GM12872 (cell line): ENCODE data around the gene CYB5RL.

ENCODE experiments used
- TF ChIP-seq, protein P1 (sequence below): IDR thresholded peaks from 3 replicates; pipeline ENCODE4 v1.5.1; 2011; ENCODE audit warnings: low read depth, mild to moderate bottlenecking, low read length, moderate library complexity; ENCODE audit not compliant: insufficient read depth

Gene CYB5RL

DNA sequence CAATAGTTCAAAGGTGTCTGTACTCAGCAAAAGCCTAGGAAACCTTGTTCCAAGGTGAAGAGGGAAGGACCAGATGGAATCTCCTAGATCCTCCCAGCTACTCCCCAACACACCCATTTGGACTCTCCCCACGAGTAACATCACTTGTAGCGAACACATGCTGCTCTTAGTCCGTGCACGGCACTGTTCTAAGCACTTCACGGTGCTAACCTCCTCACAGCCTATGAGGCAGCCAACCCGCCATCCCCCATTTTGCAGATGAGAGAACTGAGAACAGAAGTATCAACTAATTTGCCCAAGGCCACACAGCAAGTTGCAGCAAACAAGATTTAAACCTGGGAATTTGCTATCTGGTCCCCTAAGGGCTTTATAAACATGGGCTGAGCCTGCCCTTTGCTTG is 24.4 kb upstream of the CYB5RL start:
- TF ChIP-seq, protein P1, sequence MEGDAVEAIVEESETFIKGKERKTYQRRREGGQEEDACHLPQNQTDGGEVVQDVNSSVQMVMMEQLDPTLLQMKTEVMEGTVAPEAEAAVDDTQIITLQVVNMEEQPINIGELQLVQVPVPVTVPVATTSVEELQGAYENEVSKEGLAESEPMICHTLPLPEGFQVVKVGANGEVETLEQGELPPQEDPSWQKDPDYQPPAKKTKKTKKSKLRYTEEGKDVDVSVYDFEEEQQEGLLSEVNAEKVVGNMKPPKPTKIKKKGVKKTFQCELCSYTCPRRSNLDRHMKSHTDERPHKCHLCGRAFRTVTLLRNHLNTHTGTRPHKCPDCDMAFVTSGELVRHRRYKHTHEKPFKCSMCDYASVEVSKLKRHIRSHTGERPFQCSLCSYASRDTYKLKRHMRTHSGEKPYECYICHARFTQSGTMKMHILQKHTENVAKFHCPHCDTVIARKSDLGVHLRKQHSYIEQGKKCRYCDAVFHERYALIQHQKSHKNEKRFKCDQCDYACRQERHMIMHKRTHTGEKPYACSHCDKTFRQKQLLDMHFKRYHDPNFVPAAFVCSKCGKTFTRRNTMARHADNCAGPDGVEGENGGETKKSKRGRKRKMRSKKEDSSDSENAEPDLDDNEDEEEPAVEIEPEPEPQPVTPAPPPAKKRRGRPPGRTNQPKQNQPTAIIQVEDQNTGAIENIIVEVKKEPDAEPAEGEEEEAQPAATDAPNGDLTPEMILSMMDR: no peak

DNA sequence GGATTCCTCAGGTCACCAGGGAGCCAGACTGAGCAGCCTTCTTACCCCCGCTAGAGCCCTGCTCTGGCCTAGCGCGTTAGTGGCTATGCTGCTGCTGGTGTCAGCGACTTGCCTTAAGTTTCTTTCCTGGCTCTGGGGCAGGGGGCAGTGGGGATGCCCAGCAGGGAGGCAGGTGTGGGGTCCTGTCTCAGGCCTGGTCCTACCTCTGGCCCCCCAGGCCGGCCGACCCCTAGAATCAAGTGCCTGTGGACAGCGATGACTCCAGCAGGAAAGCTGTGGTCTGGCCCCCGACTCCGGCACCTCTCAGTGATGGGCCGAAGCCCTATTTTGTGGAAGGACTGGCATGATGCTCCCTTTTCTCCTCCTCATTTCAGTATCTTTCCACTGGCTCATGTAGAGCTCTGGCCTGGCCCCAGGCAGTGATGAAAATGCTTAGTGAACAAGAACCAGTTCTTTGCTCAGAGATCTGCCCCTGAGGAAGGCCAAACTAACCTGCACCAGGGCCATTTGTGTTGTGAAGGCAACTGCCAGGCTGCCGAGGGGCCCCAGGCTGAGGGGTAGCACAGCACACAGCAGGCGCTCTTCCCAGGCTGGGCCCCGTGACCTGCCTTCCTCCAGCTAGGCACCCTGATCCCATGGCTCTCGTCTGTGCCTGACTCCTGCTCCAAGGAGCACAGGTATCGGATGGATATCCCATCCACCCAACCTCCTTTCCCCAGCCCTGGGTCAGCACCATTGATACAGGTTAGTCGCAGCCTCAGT is 23.8 kb upstream of the CYB5RL start:
- TF ChIP-seq, protein P1: no peak

DNA sequence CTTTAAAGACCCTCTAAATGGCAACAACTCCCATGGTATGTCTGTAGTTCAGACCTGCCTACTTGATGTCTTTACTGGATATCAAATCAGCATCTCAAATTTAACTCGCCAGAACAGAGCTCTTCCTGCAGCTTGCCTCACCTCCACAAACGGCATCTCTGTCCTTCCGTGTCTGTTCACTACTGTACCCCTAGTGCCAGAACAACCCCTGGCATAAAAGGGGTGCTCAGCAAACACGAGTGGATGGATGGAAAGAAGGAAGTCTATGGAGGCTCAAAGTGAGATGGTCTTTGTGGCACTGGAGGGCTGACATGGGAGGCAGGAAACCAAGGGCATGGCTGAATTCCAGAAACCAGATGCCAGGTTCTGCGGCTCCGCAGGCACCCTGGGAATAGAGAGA is 22.9 kb upstream of the CYB5RL start:
- TF ChIP-seq, protein P1: no peak

DNA sequence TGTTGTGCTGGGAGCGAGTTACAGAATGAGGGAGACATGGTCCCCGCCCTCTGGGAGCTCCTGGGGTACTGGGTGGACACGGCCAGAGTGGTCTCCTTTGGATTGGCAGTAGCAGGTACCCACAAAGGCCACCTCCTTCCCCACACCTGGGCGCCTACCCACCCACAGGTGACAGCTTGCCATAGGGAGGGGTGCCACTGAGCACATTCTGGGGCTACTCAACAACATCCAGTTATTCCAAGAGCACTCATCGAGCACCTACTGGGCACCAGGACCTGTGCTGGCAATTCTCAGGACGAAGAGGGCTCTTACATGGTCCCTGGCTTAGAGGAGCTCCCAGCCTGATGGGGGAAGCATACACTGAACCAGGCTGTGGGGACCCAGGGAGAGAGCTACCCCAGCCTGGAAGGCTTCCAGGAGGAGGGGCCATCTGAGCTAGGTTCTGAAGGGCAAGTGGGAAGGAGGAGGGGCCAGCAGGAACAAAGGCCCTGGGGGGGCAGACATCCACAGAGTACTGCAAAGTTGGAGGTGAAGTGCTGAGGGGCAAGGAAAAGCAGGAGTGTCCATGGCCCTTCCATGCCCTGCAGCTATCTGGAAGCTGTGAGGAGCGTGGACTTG is 22.1 kb upstream of the CYB5RL start:
- TF ChIP-seq, protein P1: no peak

DNA sequence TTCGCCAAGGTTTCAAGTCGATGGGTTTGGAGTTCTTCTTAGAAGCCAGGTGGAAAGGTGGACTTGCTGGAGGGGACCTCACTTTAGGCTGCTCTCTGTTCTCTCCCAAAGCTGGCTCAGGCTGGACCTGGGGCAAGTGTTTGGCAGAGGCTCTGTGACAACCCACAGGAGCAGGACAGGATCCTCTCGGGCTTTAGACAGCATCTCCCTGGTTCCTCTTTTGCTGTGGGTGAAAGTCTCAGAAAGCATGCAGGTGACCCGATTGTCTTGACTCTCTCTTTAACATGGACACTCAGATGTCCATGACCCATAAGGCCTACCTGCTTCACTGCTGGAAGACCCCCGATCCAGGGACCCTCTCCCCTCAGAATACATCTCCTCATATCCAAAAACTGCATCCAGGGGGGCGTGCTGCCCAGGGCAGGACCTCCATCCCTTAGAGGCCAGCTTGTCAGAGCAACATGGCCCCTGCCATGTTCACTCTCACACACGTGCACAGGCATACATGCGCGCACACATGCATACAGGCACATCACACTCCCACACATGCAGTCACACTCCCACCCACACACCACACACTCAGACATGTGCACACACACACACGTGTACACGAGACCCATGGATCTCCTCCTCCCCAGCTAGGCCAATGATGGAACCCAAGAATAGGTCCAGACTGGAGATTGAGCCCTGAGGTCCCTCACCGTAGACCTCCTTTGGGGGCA is 21.4 kb upstream of the CYB5RL start:
- TF ChIP-seq, protein P1: no peak

DNA sequence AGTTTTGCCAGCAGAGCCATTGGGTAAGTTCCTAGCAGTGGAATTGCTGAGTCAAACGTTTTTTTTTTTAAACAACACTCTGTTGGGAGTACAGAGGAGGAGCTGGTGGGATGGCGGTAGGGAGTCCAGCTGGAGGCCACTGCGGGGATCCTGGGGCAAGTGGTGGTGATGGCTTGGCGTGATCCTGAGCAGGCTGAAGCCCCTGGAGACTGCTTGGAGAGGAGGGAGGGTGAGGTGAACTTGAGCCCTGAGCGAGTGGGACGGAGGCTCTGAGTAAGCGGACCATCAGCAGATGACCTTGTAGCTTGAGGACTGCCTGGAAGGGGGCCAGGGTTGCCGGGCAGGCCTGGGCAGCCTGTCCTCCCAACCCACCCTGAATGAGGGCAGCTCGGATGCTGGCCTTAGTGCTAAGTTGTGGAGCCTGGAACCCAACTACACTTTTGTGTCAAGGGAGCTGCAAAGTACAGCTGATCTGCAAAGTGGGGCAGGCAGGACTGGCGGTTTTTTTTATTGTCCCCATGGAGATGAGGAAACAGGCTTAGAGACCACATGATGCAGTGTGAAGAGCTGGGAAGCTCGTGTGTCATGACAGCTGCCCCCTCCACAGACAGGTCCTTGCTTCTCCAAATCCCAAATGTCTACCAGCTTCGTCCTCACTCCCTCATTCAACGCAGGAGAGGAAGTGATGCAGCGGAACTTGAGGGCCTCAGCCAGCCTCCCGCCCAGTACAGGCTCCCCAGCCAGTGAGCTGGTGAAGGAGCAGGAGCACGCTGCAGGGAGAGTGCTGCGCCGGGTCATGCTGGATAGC is 20.4 kb upstream of the CYB5RL start:
- TF ChIP-seq, protein P1: no peak

DNA sequence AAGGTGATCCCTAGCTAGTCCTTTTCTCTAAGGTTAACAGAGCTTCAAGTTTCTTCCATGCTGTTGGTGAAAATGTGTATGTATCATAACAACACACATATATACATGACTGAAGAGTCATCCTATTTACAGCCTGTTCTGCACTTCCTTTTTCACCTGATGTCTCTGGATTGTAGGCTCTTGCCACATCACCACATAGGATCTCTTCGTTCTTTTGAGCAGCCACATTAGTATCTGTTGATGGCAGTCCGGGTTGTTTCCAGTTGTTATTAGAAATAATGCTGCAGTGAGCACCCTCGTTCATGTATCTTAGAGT is 19.8 kb upstream of the CYB5RL start:
- TF ChIP-seq, protein P1: no peak
